NCI-H2171 (cell line): ENCODE results near the gene STEAP3.
A peak's percentile ranks its signal among the peaks of the same experiment; 100 is the strongest.

Source experiments
- DNase-seq: peaks from one replicate; lab custom pipeline; 2025; lab: John Stamatoyannopoulos, UW

Gene STEAP3

DNA sequence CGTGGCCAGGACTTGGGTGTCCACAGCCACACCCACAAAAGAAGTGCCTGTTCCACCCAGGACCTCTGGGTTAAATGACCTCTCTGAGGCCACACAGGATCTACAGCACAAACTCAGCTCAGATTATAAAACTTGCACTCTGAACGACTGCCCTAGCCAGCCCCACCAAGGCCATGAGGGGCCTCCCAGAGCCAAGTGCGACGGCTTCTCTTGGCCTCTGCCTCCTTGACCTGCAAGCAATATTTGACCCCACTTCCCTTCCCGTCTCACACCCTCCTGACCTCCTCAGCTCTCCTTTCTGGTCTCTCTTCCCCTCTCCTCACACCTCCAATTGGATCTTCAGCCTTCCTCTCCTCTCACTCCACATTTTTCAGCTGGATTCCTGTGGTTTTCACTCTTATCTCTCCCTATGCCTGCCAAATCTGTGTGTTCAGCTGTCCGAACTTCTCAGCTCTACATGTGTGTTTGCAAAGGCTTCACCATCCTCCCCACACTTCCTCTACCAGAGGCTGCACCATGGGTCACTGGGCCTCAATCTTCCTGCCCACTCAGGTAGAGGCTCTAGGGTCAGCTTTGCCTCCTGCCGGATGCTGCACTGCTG, 25.3 kb upstream of the STEAP3 start:
- no peak for DNase-seq

DNA sequence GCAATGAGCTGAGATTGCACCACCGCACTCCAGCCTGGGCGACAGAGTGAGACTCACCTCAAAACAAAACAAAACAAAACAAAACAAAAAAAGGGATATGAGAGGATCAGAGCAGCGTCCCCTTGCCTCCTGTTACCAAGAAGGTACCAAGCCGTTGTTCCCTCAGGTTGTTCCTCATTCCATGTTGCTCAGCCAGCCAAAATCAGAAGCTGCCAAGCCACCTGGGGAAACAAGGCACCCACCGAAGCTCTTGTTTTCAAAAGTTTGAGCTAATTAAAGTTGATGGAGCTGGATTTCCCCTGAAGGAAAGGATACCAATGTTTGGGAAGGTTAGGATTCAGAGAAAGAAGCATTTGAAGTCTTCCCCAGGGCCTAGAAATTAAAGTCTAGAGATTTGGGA, 21.8 kb upstream of the STEAP3 start:
- DNase-seq: no peak

DNA sequence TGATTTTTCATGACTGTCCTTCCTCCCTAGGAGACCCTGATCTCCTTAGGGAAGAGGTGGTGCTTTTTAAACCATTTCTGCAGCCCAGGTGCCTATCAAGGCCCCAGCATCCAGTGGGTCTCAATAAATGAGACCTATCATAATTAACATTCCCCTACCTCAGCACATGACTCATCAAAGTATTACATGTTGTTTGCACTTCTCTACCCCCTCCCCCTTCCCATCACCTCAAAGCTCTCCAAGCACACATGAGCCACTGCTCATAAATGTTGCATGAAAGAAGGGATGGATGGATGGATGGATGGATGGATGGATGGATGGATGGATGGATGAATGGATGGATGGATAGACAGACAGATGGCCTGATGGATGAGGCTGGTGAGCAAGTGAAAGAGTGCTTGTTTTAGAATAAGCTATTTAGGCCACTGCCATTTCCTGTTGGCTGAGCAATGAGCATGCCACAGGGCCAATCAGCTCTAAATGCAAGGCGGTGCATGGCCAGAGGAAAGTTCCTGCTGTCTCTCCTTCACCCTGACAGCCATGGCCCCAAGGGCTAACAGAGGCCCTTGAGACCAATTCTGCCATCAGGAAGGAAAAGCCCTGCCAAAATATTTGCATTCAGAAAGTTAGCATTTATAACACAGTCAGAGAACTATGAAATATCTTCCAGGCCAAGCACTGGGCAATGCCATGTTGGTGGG, 20.9 kb upstream of the STEAP3 start:
- DNase-seq: no peak

- DNase-seq: no peak
These were observed 19.1 kb upstream of the STEAP3 start for GRCh38 chr2:119204525-119204924.

DNA sequence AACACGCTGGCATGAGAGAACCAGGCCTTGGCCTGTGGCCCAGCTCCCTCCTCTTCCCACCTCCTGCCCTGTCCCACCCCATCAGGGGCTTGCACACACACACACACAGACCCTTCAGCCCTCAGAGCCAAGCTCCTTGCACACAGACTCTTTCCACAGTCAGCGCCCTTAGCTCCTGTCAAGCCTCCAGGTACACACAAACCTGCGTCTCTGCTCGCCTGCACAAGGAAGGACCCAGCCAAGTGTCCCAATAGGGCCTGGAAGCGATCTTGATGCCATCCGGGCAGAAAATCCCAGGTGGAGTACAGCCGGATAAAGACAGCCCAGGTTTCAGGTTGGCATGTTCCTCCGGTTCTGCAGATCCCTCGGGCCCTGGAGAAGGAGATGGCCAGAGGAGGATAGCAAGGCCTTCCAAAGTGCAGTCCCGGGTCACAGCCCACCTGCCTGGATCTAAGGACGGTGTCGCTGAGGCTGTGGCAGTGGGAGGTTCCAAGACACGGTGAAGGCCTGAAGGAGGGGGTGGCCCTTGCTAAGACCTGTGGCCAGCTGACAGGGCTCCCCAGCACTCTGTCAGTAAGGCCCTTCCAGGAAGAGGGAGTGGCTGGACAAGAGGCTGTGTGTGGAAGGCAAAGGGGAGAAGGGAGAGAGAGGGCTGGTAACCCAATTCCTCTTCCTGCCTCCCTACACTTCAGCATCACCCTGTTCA, 18.5 kb upstream of the STEAP3 start:
- no peak for DNase-seq

DNA sequence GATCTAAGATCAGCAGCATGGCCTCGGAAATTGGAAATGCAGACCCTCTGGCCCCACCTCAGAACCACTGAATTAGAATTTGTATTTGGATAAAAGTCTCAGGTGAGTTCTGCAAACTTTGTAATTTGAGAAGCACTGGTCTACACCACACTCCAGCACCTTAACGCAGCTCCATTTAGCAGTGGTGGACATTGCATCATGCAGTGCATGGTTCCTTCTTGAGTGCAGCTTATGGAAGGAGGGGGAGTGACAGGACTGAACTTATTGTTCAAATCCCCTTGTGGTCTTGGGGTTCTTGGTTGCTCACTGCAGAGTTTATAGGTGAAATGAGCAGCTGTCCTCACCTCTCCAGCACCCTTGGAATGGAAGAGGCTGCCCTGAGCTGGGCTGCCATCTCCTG, 17.4 kb upstream of the STEAP3 start:
- DNase-seq: no peak

GRCh38 chr2:119207447-119207846, 16.2 kb upstream of the STEAP3 start:
- no peak for DNase-seq

DNA sequence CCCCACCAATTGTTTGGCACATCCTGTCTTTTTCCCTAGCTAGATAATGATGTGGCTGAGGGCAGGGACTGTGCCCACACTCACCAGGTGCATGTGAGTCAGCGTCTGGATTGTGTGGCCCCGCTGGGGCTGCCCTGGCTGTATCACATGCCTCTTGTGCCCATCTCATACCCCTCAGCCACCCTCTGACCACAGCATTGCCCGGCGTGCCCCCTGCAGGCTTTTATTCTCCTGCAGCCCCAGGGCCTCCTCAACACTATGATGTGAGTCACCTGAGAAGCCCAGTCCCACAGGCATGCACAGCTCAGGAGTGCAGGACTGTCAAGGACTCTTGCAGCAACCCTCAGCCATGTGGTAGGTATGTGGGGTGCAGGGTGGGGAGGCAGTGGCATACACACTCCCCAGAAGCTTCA, 14.8 kb upstream of the STEAP3 start:
- no peak for DNase-seq

- no peak for DNase-seq
These were observed 11.4 kb upstream of the STEAP3 start for GRCh38 chr2:119212139-119212800.

DNA sequence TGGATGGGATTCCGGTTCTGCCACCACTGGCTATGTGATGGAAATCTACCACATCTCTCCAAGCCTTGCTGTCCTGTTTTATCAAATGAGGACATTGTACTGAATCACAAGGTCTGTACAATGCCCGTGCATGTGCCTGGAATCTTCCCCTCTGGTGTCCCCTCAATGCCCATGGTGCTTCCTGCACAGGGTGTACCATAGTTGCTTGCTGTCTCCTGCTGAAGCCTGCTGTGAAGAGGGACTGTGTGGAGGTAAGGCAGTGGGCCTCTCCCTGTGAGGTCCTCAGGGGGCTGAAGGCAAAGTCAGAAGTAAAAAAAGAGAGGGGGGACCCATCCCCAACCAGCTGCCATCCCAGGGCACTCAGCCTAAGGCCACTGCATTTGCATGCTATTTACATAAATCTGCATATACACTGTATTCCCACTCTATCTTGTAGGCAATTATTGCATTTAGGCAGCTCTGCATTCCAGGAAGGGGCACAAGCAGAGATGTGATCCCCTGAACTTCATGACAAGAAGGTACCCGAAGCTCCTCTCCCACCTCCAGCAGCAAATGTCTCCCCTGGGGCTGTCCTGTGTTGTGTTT, 9.1 kb upstream of the STEAP3 start:
- DNase-seq: no peak

GRCh38 chr2:119216994-119217393, 6.6 kb upstream of the STEAP3 start:
- DNase-seq: no peak

DNA sequence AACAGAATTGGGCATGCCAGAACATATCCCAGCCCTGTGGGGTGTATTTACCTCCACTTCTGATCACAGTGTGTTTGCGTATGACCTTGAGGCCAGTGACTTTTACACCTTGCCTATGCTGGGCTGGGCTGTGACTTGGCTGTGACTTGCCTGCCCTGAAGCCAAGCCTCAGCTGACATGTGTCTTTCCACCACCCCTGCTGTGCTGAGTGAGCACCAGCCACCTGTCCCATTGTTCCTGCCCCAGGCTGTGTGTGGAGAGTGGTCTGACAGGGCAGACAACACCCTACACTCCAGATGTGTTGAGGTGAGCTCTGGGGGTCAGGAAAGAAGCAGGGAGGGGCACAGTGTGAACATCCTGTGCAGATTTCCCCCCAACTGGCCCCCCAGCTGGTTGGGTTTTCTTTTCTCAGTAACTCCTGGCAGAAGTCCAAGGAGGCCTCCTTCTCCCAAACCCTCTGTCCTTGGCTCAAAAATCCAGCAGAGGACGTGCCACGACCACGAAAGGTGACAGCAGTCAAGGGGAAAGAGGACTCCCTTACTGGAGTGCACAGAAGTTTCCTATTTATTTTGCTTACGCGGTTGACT, 5.1 kb upstream of the STEAP3 start:
- DNase-seq: peak; percentile 98

- no peak for DNase-seq
These were observed 3.8 kb upstream of the STEAP3 start for GRCh38 chr2:119219873-119220272.

DNA sequence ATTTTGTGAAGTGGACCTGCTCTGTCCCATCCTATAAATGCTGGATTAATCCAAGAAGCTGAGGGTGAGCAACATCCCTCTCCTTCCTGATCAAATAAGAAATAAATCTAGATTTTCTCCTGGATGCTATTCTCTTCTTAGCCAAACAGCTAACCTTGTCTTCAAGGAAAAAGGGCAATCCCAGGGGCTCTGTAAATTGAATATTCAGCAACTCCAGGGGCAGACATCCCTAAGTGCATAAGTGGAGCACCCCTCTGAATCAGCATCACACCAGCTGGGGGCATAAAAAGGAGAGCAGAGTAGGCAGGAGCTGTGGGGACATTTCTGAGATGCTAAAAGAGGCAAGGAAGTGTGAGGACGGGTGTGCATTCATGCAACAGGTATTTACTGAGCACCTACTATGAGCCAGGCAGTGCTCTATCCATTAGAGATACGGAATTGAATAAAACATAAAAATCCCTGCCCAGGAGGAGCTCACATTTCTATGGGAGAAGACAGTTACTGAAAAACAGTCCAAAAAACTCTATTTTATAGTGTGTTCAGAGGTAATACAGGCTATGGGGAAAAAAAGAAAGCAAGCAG, 2.8 kb upstream of the STEAP3 start:
- no peak for DNase-seq

- no peak for DNase-seq
These were observed 2.0 kb upstream of the STEAP3 start for GRCh38 chr2:119221609-119222008.

- no peak for DNase-seq
These were observed 1.4 kb upstream of the STEAP3 start for GRCh38 chr2:119222213-119222612.

DNA sequence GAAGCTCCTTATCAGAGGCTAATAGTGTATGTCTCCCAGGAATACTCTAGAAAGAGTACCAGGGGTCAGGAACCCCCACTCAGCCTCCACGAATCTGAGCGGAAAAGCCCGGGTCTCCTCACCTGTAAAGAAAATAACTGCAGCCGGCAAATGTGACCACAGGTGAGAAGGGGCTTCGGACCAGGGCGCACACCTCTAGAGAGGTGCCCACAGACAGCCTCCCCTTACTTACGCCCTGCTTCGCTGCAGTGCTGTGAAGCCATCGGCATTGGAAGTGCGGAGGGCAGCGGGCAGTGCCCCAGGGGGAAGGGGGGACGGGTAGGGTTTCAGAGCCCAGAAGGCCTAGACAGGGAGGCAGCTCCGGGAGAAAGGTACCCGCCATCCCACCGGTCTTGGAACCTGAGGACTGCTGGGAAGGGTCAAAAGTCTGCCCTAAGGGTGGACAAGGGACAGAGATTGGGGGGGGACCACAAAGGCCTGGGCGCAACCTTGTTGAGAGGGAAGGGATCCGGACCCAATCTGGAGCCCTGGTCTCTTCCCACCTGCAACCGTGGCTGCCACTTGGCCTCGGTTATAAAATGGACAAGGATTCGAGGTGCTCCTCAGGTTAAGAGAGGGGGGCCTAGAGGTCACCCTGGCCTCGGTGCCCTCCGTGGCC, 642 bp upstream of the STEAP3 start:
- DNase-seq: no peak

- no peak for DNase-seq
These were observed 914 bp downstream of the STEAP3 start for GRCh38 chr2:119224391-119225104.

GRCh38 chr2:119225105-119225865, 1.7 kb downstream of the STEAP3 start:
- no peak for DNase-seq

GRCh38 chr2:119225926-119226325, 2.3 kb downstream of the STEAP3 start:
- no peak for DNase-seq
